ENCODE data around the gene SORL1-AS1.

SORL1-AS1 gene

DNA sequence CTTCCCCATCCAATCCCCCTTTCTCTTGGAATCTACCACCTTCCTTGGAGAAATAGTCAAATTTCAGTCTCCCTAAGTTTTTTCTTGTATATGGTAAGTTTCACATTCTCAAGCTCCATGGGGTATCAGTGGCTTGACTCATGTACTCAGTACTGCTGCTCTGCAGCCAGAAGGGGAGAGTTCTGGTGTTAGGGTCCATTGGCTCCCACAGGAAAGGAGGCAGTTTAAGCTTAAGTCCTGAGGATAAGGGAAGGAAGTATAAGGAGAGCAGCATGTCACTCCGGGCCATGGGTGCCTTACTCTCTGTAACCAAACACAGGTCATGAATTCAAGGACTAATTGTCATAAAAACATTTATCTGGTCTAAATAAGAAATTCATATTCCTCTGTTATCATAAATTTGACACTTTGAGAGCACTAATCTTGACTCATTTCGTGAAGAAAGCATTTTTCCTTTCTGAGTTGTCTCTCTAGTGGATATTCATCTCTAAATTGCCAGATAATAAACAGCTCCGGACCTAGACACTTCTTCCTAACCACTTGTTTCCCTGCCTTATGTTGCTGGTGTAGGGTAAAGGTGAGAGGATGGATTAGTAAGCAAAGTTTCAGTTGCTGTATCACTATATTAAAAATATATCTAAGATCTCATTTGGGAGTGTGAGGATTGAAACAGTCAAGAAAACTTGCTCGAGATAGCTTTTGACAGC lies 20.8 kb downstream of the SORL1-AS1 start:
- no peak overlapping the region for H3K4me3 ChIP-seq (ENCODE audit: low read depth, low read length)
- TF ChIP-seq, protein P1, sequence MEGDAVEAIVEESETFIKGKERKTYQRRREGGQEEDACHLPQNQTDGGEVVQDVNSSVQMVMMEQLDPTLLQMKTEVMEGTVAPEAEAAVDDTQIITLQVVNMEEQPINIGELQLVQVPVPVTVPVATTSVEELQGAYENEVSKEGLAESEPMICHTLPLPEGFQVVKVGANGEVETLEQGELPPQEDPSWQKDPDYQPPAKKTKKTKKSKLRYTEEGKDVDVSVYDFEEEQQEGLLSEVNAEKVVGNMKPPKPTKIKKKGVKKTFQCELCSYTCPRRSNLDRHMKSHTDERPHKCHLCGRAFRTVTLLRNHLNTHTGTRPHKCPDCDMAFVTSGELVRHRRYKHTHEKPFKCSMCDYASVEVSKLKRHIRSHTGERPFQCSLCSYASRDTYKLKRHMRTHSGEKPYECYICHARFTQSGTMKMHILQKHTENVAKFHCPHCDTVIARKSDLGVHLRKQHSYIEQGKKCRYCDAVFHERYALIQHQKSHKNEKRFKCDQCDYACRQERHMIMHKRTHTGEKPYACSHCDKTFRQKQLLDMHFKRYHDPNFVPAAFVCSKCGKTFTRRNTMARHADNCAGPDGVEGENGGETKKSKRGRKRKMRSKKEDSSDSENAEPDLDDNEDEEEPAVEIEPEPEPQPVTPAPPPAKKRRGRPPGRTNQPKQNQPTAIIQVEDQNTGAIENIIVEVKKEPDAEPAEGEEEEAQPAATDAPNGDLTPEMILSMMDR (IDR thresholded peaks at IDR 0.05; ENCODE audit: borderline replicate concordance, insufficient read depth, low read depth, low read length) = no peak

- no peak overlapping the region for H3K4me3 ChIP-seq (ENCODE audit: low read depth, low read length)
- TF ChIP-seq, protein P1 (IDR thresholded peaks at IDR 0.05; ENCODE audit: borderline replicate concordance, insufficient read depth, low read depth, low read length) = no peak
Measured at GRCh38 chr11:121429556-121429955, 23.2 kb downstream of the SORL1-AS1 start.

- H3K4me3 ChIP-seq (ENCODE audit: low read depth, low read length) = no peak overlapping the region
- TF ChIP-seq, protein P1 (IDR thresholded peaks at IDR 0.05; ENCODE audit: borderline replicate concordance, insufficient read depth, low read depth, low read length) = no peak
Measured at GRCh38 chr11:121427400-121427744, 25.4 kb downstream of the SORL1-AS1 start.

DNA sequence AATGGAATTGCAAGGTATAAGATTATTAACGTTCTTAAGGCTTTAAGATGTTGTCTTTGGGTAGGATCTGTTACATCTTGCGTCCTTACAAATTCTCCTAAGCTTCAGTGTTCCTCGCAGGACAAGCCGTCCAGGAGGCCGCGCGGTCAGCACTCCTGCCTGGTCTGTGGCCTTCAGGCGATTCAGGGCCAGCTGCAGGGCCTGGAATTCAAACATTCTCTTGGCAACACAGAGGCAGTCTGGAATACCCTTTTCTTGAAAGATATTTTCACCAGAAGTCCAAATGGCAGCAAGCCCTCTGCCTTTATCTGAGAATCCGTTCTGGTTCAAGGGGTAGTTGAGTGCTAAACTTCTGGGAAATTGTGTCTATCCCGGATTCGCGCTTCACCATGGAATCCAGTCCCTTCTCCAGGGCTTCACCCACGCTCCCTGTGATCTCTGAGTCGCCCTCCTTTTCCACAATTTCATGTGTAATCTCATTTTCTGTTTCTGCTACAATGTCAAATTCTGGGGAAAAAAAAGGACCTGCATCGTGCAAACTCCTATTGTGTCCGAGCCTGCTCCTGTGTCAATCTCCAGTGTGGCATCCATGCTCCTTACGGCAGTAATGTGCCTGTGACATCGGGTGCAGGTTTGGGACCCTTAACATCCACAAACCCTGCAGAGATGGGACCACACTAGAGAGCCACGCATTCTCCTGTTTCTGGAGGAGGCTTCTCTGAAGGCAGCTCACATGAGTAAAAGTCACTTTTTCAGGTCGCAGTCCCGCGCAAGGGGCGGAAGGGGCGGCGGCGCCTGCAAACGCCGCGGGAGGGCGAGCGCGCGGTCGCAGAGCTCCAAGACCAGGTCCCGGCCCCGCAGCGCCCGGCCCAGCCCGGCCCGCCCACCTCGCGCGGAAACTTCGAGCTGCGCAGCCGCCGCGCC lies 26.0 kb downstream of the SORL1-AS1 start:
- no peak overlapping the region for H3K4me3 ChIP-seq (ENCODE audit: low read depth, low read length)
- TF ChIP-seq, protein P1 (IDR thresholded peaks at IDR 0.05; ENCODE audit: borderline replicate concordance, insufficient read depth, low read depth, low read length) = 0 out of 2 replicates have a peak, but pooled peaks have one; percentile 23

DNA sequence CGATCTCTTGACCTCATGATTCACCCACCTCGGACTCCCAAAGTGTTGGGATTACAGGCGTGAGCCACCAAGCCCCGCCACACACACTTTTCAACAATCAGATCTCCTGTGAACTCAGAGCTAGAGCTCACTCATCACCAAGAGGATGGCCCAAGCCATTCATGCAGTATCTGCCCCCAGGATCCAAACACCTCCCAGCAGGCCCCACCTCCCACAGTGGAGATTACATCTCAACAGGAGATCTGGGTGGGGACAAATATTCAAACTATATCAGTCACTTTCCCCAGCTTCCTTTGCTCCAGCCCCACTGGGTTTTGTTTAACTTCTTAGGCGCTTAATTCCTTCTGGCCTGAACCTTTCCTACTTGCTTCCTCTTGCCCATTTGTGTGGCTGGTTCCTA lies 26.9 kb downstream of the SORL1-AS1 start:
- TF ChIP-seq, protein P1 (IDR thresholded peaks at IDR 0.05; ENCODE audit: borderline replicate concordance, insufficient read depth, low read depth, low read length) = no peak
- H3K4me3 ChIP-seq (ENCODE audit: low read depth, low read length) = no peak overlapping the region

DNA sequence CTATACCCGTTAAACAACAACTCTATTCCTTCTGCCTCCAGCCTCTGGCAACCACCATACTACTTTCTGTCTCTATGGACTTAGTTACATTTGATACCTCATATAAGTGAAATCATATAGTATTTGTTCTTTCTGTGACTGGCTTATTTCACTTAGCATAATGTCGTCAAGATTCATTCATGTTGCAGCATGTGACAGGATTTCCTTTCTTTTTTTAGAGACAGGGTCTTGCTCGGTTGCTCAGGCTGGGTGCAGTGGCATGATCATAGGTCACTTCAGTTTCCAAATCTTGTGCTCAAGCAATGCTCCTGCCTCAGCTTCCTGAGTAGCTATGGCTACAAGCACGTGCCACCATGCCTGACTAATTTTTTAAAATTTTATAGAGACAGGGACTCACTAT lies 30.1 kb downstream of the SORL1-AS1 start:
- H3K4me3 ChIP-seq (ENCODE audit: low read depth, low read length) = no peak overlapping the region
- TF ChIP-seq, protein P1 (IDR thresholded peaks at IDR 0.05; ENCODE audit: borderline replicate concordance, insufficient read depth, low read depth, low read length) = no peak
